ENCODE results near the gene FBXL7.

The FBXL7 gene

GRCh38 chr5:15513911-15514310 lies 13.9 kb downstream of the FBXL7 start:
- no peak for TF ChIP-seq Cebpa-rat (IDR thresholded peaks at IDR 0.05)
- no peaks in the 10 kb centered on the region for H3K27me3 ChIP-seq

GRCh38 chr5:15515229-15515628 lies 15.2 kb downstream of the FBXL7 start:
- Histone ChIP-seq H4K20me1 (no peaks in the 10 kb centered on the region), H3K4me3 (no peak overlapping the region), H3K4me1 (peaks cover 13 to 19% (median 17%) of the 10 kb centered on the region in 10 experiments), H3K9ac (no peak overlapping the region), H3K36me3 (no peaks in the 10 kb centered on the region), H3K27ac (no peak overlapping the region), H3K9me3 (replicated peaks in 1 of 11) (peaks cover 0 to 30% (median 17%) of the 10 kb centered on the region in 11 experiments; a peak in 15 of 22 replicates), H3K4me2 (no peak overlapping the region), H3K27me3 (no peaks in the 10 kb centered on the region)
- no peak for TF ChIP-seq Cebpa-rat (IDR thresholded peaks at IDR 0.05)

More at GRCh38 chr5:15513911-15514310, 13.9 kb downstream of the FBXL7 start:
- no peak overlapping the region for H3K4me2 ChIP-seq
- H3K9me3 ChIP-seq (replicated peaks in 1 of 11), result peaks cover 0 to 29% (median 17%) of the 10 kb centered on the region in 11 experiments; a peak in 15 of 22 replicates
- no peak overlapping the region for H3K9ac ChIP-seq
- H3K4me3 ChIP-seq, result no peak overlapping the region
- H3K4me1 ChIP-seq, result peaks cover 1 to 17% (median 4%) of the 10 kb centered on the region in 10 experiments
- no peak overlapping the region for H3K27ac ChIP-seq
- no peaks in the 10 kb centered on the region for H3K36me3 ChIP-seq
- no peaks in the 10 kb centered on the region for H4K20me1 ChIP-seq

- Histone ChIP-seq H3K4me1 (peaks cover 13 to 20% (median 17%) of the 10 kb centered on the region in 10 experiments), H3K9ac (no peak overlapping the region), H3K4me2 (no peak overlapping the region), H3K27ac (no peak overlapping the region), H3K27me3 (no peaks in the 10 kb centered on the region), H3K4me3 (no peak overlapping the region), H3K9me3 (replicated peaks in 1 of 11) (peaks cover 0 to 30% (median 17%) of the 10 kb centered on the region in 11 experiments; a peak in 15 of 22 replicates), H3K36me3 (no peaks in the 10 kb centered on the region), H4K20me1 (no peaks in the 10 kb centered on the region)
- no peak for TF ChIP-seq Cebpa-rat (IDR thresholded peaks at IDR 0.05)
Observed at GRCh38 chr5:15516486-15516885, 16.5 kb downstream of the FBXL7 start.

GRCh38 chr5:15518786-15519185 lies 18.8 kb downstream of the FBXL7 start:
- TF ChIP-seq Cebpa-rat (IDR thresholded peaks at IDR 0.05), result no peak
- H3K27ac ChIP-seq, result peak overlapping the region in 4 of 11 experiments; percentile 14 to 69 (median 52); a peak in 3 of 22 replicates
- H3K4me1 ChIP-seq, result peaks cover 13 to 20% (median 16%) of the 10 kb centered on the region in 10 experiments
- H3K27me3 ChIP-seq, result no peaks in the 10 kb centered on the region
- H3K9me3 ChIP-seq (replicated peaks in 1 of 11), result peaks cover 0 to 30% (median 17%) of the 10 kb centered on the region in 11 experiments; a peak in 15 of 22 replicates
- peak overlapping the region; percentile 45 to 64 (median 55); a peak in 19 of 22 replicates for H3K4me2 ChIP-seq
- H3K4me3 ChIP-seq, result no peak overlapping the region
- H3K36me3 ChIP-seq, result no peaks in the 10 kb centered on the region
- H4K20me1 ChIP-seq, result no peaks in the 10 kb centered on the region
- H3K9ac ChIP-seq, result no peak overlapping the region

- Histone ChIP-seq H3K4me3 (no peak overlapping the region), H3K27me3 (no peaks in the 10 kb centered on the region), H3K9me3 (replicated peaks in 1 of 11) (peaks cover 0 to 30% (median 17%) of the 10 kb centered on the region in 11 experiments; a peak in 15 of 22 replicates), H3K27ac (no peak overlapping the region), H3K36me3 (no peaks in the 10 kb centered on the region), H3K9ac (no peak overlapping the region), H4K20me1 (no peaks in the 10 kb centered on the region), H3K4me2 (no peak overlapping the region), H3K4me1 (peaks cover 13 to 20% (median 16%) of the 10 kb centered on the region in 10 experiments)
- TF ChIP-seq Cebpa-rat (IDR thresholded peaks at IDR 0.05), result no peak
Observed at GRCh38 chr5:15520856-15521255, 20.9 kb downstream of the FBXL7 start.

GRCh38 chr5:15521381-15522186 lies 21.6 kb downstream of the FBXL7 start:
- Histone ChIP-seq H3K4me3 (no peak overlapping the region), H3K4me2 (no peak overlapping the region), H4K20me1 (no peaks in the 10 kb centered on the region), H3K27me3 (no peaks in the 10 kb centered on the region), H3K9ac (no peak overlapping the region), H3K36me3 (no peaks in the 10 kb centered on the region), H3K9me3 (replicated peaks in 1 of 11) (peaks cover 0 to 25% (median 15%) of the 10 kb centered on the region in 11 experiments; a peak in 15 of 22 replicates), H3K4me1 (peaks cover 13 to 20% (median 16%) of the 10 kb centered on the region in 10 experiments), H3K27ac (no peak overlapping the region)
- no peak for TF ChIP-seq Cebpa-rat (IDR thresholded peaks at IDR 0.05)

GRCh38 chr5:15522187-15522520 lies 22.2 kb downstream of the FBXL7 start:
- H3K36me3 ChIP-seq, result no peaks in the 10 kb centered on the region
- no peak overlapping the region for H3K4me2 ChIP-seq
- H3K4me1 ChIP-seq, result peaks cover 13 to 20% (median 16%) of the 10 kb centered on the region in 10 experiments
- no peak overlapping the region for H3K9ac ChIP-seq
- H4K20me1 ChIP-seq, result no peaks in the 10 kb centered on the region
- H3K27ac ChIP-seq, result no peak overlapping the region
- peaks cover 0 to 19% (median 11%) of the 10 kb centered on the region in 11 experiments; a peak in 14 of 22 replicates for H3K9me3 ChIP-seq (replicated peaks in 1 of 11)
- no peak overlapping the region for H3K4me3 ChIP-seq
- TF ChIP-seq Cebpa-rat (IDR thresholded peaks at IDR 0.05), result no peak
- no peaks in the 10 kb centered on the region for H3K27me3 ChIP-seq

- Histone ChIP-seq H3K4me2 (no peak overlapping the region), H3K27me3 (no peaks in the 10 kb centered on the region)
Observed at GRCh38 chr5:15524712-15525111, 24.7 kb downstream of the FBXL7 start.

GRCh38 chr5:15525703-15526275 lies 25.8 kb downstream of the FBXL7 start:
- no peak overlapping the region for H3K4me2 ChIP-seq
- H3K27me3 ChIP-seq, result no peaks in the 10 kb centered on the region
- H3K27ac ChIP-seq, result no peak overlapping the region
- H4K20me1 ChIP-seq, result no peaks in the 10 kb centered on the region
- no peak for TF ChIP-seq Cebpa-rat (IDR thresholded peaks at IDR 0.05)
- H3K4me3 ChIP-seq, result no peak overlapping the region
- H3K36me3 ChIP-seq, result no peaks in the 10 kb centered on the region
- H3K9me3 ChIP-seq (replicated peaks in 1 of 11), result no peaks in the 10 kb centered on the region
- H3K9ac ChIP-seq, result no peak overlapping the region
- no peaks in the 10 kb centered on the region for H3K4me1 ChIP-seq

More at GRCh38 chr5:15524712-15525111, 24.7 kb downstream of the FBXL7 start:
- no peak overlapping the region for H3K27ac ChIP-seq
- H3K9ac ChIP-seq, result no peak overlapping the region
- no peak for TF ChIP-seq Cebpa-rat (IDR thresholded peaks at IDR 0.05)
- H3K4me3 ChIP-seq, result no peak overlapping the region
- no peaks in the 10 kb centered on the region for H4K20me1 ChIP-seq
- no peaks in the 10 kb centered on the region for H3K36me3 ChIP-seq
- peaks cover 4 to 7% (median 4%) of the 10 kb centered on the region in 10 experiments for H3K4me1 ChIP-seq
- no peaks in the 10 kb centered on the region for H3K9me3 ChIP-seq (replicated peaks in 1 of 11)
